Inferior parietal cortex (tissue), 1 donor: ENCODE measurements around the gene ARRDC5.
"Not testable (repeated sequence)": the region's sequence is repeated elsewhere in the genome, so short reads cannot be mapped to it uniquely, and the experiment has no call there.

Experiments used
- DNase-seq: peaks from one replicate; pipeline ENCODE4 v3.0.0-alpha.2; 2016; ENCODE audit errors: extremely low spot score

ARRDC5 gene

GRCh38 chr19:4909897-4910593 is 7.3 kb upstream of the ARRDC5 start:
- DNase-seq: peak; percentile 89

- no peak for DNase-seq
These were observed 6.6 kb upstream of the ARRDC5 start, which contains the start of gene UHRF1 for GRCh38 chr19:4909156-4909896. Gene UHRF1, plus strand, starts transcription at chr19:4909501. Its CDS starts 1,385 bp downstream, at chr19:4910886.

- DNase-seq: no peak
These were observed 6.1 kb upstream of the ARRDC5 start for GRCh38 chr19:4908781-4909155.

GRCh38 chr19:4908360-4908759 is 5.7 kb upstream of the ARRDC5 start:
- DNase-seq: no peak

DNA sequence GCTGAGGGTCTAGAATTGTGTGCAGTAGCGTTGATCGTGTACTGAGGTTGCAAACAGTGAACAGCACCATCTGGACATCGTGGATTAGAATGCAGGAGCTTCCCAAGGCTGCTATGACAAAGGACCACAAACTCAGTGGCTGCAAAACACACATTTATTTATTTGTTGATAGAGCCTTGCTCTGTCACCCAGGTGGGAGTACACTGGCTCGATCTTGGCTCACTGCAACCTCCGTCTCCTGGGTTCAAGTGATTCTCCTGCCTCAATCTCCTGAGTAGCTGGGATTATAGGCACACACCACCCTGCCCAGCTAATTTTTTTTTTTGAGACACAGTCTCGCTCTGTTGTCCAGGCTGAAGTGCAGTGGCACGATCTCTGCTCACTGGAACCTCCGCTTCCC is 4.3 kb upstream of the ARRDC5 start:
- DNase-seq: no peak

DNA sequence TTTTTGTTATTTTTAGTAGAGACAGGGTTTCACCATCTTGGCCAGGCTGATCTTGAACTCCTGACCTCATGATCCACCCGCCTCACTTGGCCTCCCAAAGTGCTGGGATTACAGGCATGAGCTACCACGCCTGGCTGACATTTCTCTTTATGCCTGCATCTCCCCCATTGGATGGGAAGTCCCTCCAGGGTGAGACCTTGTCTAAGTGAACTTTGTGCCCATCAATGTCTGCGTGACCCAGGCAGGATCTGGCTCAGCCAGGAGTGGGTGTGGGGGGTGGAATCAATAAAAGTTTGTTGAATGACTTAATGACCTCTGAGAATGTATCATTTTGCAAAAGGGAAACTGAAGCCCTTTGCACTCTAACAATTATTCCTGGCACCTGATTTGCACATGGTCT is 1.8 kb upstream of the ARRDC5 start:
- DNase-seq: no peak

DNA sequence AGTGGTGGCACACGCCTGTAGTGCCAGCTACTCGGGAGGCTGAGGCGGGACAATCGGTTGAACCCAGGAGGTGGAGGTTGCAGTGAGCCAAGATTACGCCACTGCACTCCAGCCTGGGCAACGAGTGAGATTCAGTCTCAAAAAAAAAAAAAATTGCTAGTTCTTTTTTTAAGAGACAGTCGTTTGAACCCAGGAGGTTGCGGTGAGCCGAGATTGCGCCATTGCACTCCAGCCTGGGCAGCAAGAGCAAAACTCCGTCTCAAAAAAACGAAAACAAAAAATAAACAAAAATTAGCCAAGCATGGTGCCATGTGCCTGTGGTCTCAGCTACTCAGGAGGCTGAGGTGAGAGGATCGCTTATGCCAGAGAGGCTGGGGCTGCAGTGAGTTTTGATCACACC is 1.8 kb downstream of the ARRDC5 start:
- not testable (repeated sequence) for DNase-seq

DNA sequence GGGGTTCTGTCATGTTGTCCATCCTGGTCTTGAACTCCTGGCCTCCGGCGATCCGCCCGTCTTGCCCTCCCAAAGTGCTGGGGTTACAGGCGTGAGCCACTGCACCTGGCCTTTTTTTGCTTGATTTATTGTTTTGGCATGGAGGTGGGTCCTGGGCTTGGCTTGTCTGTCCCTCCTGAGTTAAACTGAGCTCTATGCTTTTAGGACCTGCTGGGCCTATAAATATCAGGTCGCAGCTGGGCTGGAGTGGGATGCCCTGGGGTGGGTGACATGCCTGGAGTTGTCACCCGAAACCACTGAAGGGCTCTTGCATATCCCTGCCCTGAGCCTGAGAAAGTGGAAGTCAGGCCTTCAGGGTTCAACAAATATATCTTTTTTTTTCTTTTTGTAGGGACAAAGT is 5.5 kb downstream of the ARRDC5 start:
- DNase-seq: no peak

- no peak for DNase-seq
These were observed 6.3 kb downstream of the ARRDC5 start for GRCh38 chr19:4896372-4896771.

DNA sequence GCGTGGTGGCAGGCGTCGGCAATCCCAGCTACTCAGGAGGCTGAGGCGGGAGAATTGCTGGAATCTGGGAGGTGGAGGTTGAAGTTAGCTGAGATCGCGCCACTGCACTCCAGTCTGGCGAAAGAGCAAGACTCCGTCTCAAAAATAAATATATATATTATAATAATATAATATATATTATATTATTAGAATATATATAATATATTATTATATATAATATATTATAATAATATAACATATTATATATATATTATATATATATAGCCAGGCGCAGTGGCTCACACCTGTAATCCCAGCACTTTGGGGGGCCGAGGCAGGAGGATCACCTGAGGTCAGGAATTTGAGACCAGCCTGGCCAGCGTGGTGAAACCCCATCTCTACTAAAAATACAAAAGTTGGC is 9.7 kb downstream of the ARRDC5 start:
- not testable (repeated sequence) for DNase-seq

GRCh38 chr19:4891066-4891465 is 11.6 kb downstream of the ARRDC5 start:
- DNase-seq: no peak

DNA sequence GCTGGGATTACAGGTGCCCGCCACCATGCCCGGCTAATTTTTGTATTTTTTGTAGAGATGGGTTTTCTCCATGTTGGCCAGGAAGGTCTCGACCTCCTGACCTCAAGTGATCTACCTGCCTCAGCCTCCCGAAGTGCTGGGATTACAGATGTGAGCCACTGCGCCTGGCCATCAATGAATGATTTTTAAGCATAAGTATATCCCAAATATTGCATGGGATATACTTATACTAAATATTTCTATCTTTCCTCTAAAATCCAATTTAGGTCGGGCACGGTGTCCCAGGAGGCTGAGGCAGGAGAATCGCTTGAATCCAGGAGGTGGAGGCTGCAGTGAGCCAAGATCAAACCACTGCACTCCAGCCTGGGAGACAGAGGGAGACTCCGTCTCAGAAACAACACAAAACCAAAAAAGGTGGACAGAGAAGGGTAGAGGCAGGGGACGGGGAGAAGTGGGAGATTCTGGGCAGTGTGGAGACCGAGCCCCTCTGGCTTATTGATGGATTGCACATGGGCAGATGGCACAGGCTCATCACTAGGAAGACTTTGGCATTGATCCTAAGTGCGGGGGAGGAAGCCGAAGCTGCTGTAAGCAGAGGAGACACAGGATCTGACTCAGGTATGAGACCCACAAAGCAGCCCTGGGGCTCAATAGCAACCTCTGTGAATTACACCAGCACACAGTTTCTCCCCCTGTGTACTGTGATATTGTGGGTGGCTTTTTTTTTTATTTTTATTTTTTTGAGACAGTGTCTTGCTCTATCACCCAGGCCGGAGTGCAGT is 13.5 kb downstream of the ARRDC5 start:
- no peak for DNase-seq

GRCh38 chr19:4887803-4888202 is 14.9 kb downstream of the ARRDC5 start:
- not testable (repeated sequence) for DNase-seq

- DNase-seq: not testable (repeated sequence)
These were observed 17.7 kb downstream of the ARRDC5 start for GRCh38 chr19:4884993-4885392.

- DNase-seq: not testable (repeated sequence)
These were observed 19.8 kb downstream of the ARRDC5 start for GRCh38 chr19:4882874-4883273.

DNA sequence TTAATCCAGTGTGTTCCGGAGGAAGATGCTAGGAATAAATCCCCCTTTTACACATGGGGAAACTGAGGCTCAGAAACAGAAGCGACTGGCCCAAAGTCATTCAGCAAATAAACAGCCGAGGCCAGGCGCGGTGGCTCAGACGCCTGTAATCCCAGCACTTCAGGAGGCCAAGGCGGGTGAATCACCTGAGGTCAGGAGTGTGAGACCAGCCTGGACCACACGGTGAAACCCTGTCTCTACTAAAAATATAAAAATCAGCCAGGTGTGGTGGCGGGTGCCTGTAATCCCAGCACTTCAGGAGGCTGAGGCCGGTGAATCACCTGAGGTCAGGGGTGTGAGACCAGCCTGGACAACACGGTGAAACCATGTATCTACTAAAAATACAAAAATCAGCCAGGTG is 23.7 kb downstream of the ARRDC5 start:
- no peak for DNase-seq

- peak; percentile 37 for DNase-seq
These were observed 24.2 kb downstream of the ARRDC5 start for GRCh38 chr19:4878491-4878968.

DNA sequence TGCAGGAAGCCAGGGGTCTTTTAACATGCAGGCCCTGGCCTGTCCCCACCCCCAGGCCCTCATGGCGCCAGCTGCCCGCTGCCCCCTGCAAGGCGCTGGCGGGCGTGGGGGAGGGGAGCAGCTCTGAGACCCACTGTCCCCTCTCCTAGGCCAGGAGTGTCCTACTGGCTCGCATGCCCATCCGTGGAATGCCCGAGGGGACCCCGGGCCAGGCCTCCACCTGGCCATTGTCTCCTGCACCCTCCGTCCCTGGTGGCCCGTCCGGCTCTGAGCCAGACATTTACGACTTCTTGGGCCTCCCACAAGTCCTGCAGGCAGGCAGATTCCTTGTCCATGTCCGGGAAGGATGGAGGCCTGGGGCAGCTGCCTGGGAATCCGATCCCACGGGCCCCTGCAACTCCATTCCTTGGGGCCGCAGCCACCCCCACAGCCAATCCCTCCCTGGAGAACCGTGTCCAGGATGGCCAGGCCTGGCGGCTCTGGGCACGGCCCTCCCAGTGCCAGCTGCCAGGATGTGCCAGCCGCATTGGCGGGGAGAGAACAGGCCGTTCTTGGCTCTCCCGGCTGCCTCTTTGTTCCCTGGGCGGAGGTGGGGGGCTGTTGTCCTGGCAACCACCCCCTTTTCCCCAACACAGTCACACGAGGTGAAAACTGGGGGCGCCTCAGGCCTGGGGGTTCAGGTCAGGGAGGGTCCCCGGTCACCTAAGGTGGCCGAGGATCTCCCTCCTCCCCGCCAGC is 24.8 kb downstream of the ARRDC5 start:
- peak; percentile 87 for DNase-seq

- no peak for DNase-seq
These were observed 28.8 kb downstream of the ARRDC5 start for GRCh38 chr19:4873930-4874329.

- no peak for DNase-seq
These were observed 31.0 kb downstream of the ARRDC5 start for GRCh38 chr19:4871711-4872110.

GRCh38 chr19:4870025-4870700 is 32.5 kb downstream of the ARRDC5 start:
- DNase-seq: no peak
